IMR-90 (cell line): ENCODE results near the gene NRP1. TPM values are rescaled to one million over a fixed set of nuclear protein-coding genes. Genes with fewer than 3 reads are reported as not detected.

Source experiments
- ATAC-seq: fragments of 200-7000 bp; cut with Tn5 transposase; 2 replicates; pipeline ENCODE4 v1.9.1; 2020; ENCODE audit warnings: low read depth, mild to moderate bottlenecking, moderate library complexity
- BruUV-seq: library from RNA; stranded (reverse); fragments of 400-500 nt; replicated peaks from 2 replicates; lab custom pipeline; 2021; lab: Mats Ljungman, UMichigan
- CTCF ChIA-PET: fragments of 300-600 bp; formaldehyde crosslinking; extraction: SDS; loops from one replicate; lab custom pipeline; 2021; ENCODE audit warnings: antibody characterized with exemption; lab: Yijun Ruan, JAX
- POLR2A ChIA-PET: fragments of 300-600 bp; sonication (Branson Sonifier 250); formaldehyde crosslinking; loops from one replicate; lab custom pipeline; 2022; ENCODE audit warnings: antibody characterized with exemption; ENCODE audit not compliant: unreplicated experiment; lab: Charles Lee
- DNase-seq: peaks from one replicate; pipeline ENCODE4 v3.0.0; 2013
- H2AFZ ChIP-seq: replicated peaks from 2 replicates; pipeline ENCODE3; 2013; ENCODE audit warnings: low read length, mild to moderate bottlenecking; ENCODE audit not compliant: poor library complexity
- H2AK5ac ChIP-seq: 2 replicates; pipeline ENCODE4 v1.6.1; 2013; ENCODE audit warnings: low read depth, low read length, inconsistent platforms
- H2AK9ac ChIP-seq: replicated peaks from 2 replicates; pipeline ENCODE3; 2013; ENCODE audit warnings: mild to moderate bottlenecking, low read depth, low read length, moderate library complexity; ENCODE audit not compliant: poor library complexity
- H2BK120ac ChIP-seq: 2 replicates; pipeline ENCODE4 v1.6.1; 2013; ENCODE audit warnings: low read depth, low read length, inconsistent platforms
- H2BK15ac ChIP-seq: 3 replicates; pipeline ENCODE4 v1.6.1; 2013; ENCODE audit warnings: low read depth, low read length, inconsistent platforms
- H2BK20ac ChIP-seq: 2 replicates; pipeline ENCODE4 v1.6.1; 2013; ENCODE audit warnings: low read depth, mild to moderate bottlenecking, inconsistent platforms, low read length, moderate library complexity
- H2BK5ac ChIP-seq: 2 replicates; pipeline ENCODE4 v1.6.1; 2013; ENCODE audit warnings: mild to moderate bottlenecking, low read depth, low read length, inconsistent platforms; ENCODE audit not compliant: poor library complexity, severe bottlenecking
- H3K14ac ChIP-seq: replicated peaks from 2 replicates; pipeline ENCODE4 v1.6.1; 2013; ENCODE audit warnings: low read depth, low read length, inconsistent platforms
- H3K18ac ChIP-seq: 2 replicates; pipeline ENCODE4 v1.6.1; 2013; ENCODE audit warnings: low read depth, low read length, control low read depth
- H3K23ac ChIP-seq: 2 replicates; pipeline ENCODE4 v1.6.1; 2013; ENCODE audit warnings: low read depth, low read length, inconsistent platforms
- H3K27ac ChIP-seq: 2 replicates; pipeline ENCODE4 v1.5.1; 2013; ENCODE audit warnings: mild to moderate bottlenecking, control low read depth, low read length; ENCODE audit not compliant: insufficient read depth
- H3K27me3 ChIP-seq: 2 replicates; pipeline ENCODE4 v1.6.1; 2013; ENCODE audit warnings: low read length; ENCODE audit not compliant: control insufficient read depth, insufficient read depth
- H3K36me3 ChIP-seq: 2 replicates; pipeline ENCODE4 v1.6.1; 2013; ENCODE audit warnings: low read length, mixed read lengths; ENCODE audit not compliant: control insufficient read depth, insufficient read depth
- H3K4ac ChIP-seq: 2 replicates; pipeline ENCODE4 v1.6.1; 2013; ENCODE audit warnings: low read depth, low read length, inconsistent platforms
- H3K4me1 ChIP-seq: 2 replicates; pipeline ENCODE4 v1.6.1; 2013; ENCODE audit warnings: low read length, mixed read lengths; ENCODE audit not compliant: control insufficient read depth, insufficient read depth
- H3K4me2 ChIP-seq: 2 replicates; pipeline ENCODE4 v1.6.1; 2013; ENCODE audit warnings: low read depth, mild to moderate bottlenecking, control low read depth, low read length, moderate library complexity
- H3K4me3 ChIP-seq: 2 replicates; pipeline ENCODE4 v1.5.1; 2013; ENCODE audit warnings: low read depth, mild to moderate bottlenecking, control low read depth, low read length, moderate library complexity; ENCODE audit not compliant: insufficient read depth
- H3K56ac ChIP-seq: 2 replicates; pipeline ENCODE4 v1.6.1; 2013; ENCODE audit warnings: low read length, inconsistent platforms; ENCODE audit not compliant: insufficient read depth; ENCODE audit errors: extremely low read depth
- H3K79me1 ChIP-seq, 2 experiments: 2 replicates each; pipeline ENCODE4 v1.6.1; 2013; ENCODE audit warnings: low read length in 2 of 2, inconsistent platforms in 1 of 2, low read depth in 1 of 2
- H3K9ac ChIP-seq: 2 replicates; pipeline ENCODE4 v1.6.1; 2013; ENCODE audit warnings: low read depth, low read length, control low read depth
- H3K9me1 ChIP-seq: 2 replicates; pipeline ENCODE4 v1.6.1; 2013; ENCODE audit warnings: low read length, inconsistent platforms; ENCODE audit not compliant: insufficient read depth
- H3K9me3 ChIP-seq: 2 replicates; pipeline ENCODE4 v1.6.1; 2013; ENCODE audit warnings: low read length; ENCODE audit not compliant: control insufficient read depth, insufficient read depth
- H4K20me1 ChIP-seq: 2 replicates; pipeline ENCODE4 v1.6.1; 2013; ENCODE audit warnings: low read length, inconsistent platforms; ENCODE audit not compliant: insufficient read depth
- H4K5ac ChIP-seq: 2 replicates; pipeline ENCODE4 v1.6.1; 2013; ENCODE audit warnings: mild to moderate bottlenecking, low read depth, low read length, control low read depth
- H4K8ac ChIP-seq, 2 experiments: 2 replicates each; pipeline ENCODE4 v1.6.1; 2013; ENCODE audit warnings: low read depth in 2 of 2, low read length in 2 of 2, control low read depth in 1 of 2, inconsistent platforms in 1 of 2
- H4K91ac ChIP-seq: 2 replicates; pipeline ENCODE4 v1.6.1; 2013; ENCODE audit warnings: low read depth, low read length, inconsistent platforms; ENCODE audit not compliant: insufficient read depth
- CHD1 ChIP-seq: IDR thresholded peaks from 2 replicates; pipeline ENCODE4 v1.6.1; 2012; ENCODE audit warnings: low read depth, low read length, improper control_type of control experiment
- FOS ChIP-seq: fragments of 150-350 bp; IDR thresholded peaks from 2 replicates; pipeline ENCODE4 v1.6.1; 2016; ENCODE audit warnings: low read depth, low read length
- MXI1 ChIP-seq: IDR thresholded peaks from 2 replicates; pipeline ENCODE4 v1.6.1; 2012; ENCODE audit warnings: low read depth, mild to moderate bottlenecking, low read length, moderate library complexity, borderline replicate concordance
- WGBS, 2 experiments: methylation state at CpG; one replicate each; pipeline versions ENCODE4 v1.1.5 to v1.1.7; 2013; ENCODE audit warnings: missing lambda C conversion rate in 2 of 2; ENCODE audit not compliant: insufficient read length in 1 of 2; ENCODE audit errors: extremely low coverage in 2 of 2; 5-methylcytosine and 5-hydroxymethylcytosine counted together
- dilution Hi-C: fragments of 300-500 bp; cut with HindIII; formaldehyde crosslinking; loops from one replicate; pipeline ENCODE4 v1.14.3; 2018; ENCODE audit warnings: low sequenced_read_pairs; ENCODE audit not compliant: unreplicated experiment
- in situ Hi-C: fragments of 300-500 bp; cut with MboI; formaldehyde crosslinking; loops from 3 replicates; pipeline ENCODE4 v1.14.3; 2019; ENCODE audit warnings: low sequenced_read_pairs, inconsistent platforms, mixed read lengths
- intact Hi-C: fragments of 100-400 bp; cut with micrococcal nuclease; formaldehyde crosslinking; loops from 2 replicates; pipeline ENCODE4 v1.10.0; 2022
- polyA plus RNA-seq, 3 experiments: library from polyadenylated mRNA; depleted of rRNA; stranded (reverse); fragments of >200 nt; gene quantifications; 2 replicates each; pipeline ENCODE4 v1.2.3, GENCODE V29; 2012; ENCODE audit warnings: low replicate concordance in 1 of 3
- total RNA-seq: library from RNA; depleted of rRNA; stranded (reverse); fragments of >200 nt; gene quantifications from 2 replicates; pipeline ENCODE4 v1.2.3, GENCODE V29; 2012

Gene NRP1
- total and polyA plus RNA-seq, 2 of the 4 experiments (the other 2 are of a cell fraction): 108 to 227 TPM

DNA sequence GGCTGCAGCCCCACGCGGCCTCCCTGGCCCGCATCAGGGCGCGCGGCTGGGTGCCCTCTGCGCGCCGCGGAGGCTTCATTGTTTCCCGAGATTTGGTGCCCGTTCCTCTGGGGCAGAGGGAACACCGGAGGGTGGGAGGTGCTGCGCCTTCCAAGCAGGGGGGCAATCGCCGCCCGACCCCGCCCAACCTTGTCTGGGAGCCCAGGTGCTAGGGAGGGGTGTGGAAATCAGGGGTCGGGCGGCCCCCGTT is 1.0 kb upstream of the NRP1 start:
- H2AFZ ChIP-seq: peak overlapping the region; percentile 91
- in situ Hi-C loops: loop anchor here (25.0 kb wide), 2 partner anchors 577 to 777 kb away; no protein-coding TSS in a partner anchor
- H4K5ac ChIP-seq: 0 out of 2 replicates have a peak overlapping the region, but pooled peaks have one; percentile 19
- peak overlapping the region; percentile 15 to 76; a peak in 2 of 4 replicates for H4K8ac ChIP-seq
- no peak overlapping the region for H2AK5ac ChIP-seq
- H4K91ac ChIP-seq: peak overlapping the region; percentile 25; the same call in 1 of the 2 replicates
- no peak for DNase-seq
- H3K4me1 ChIP-seq: peaks cover 7% of the 10 kb centered on the region
- H3K4me3 ChIP-seq: peak overlapping the region; percentile 85
- 0 out of 2 replicates have a peak overlapping the region, but pooled peaks have one; percentile 32 for H3K14ac ChIP-seq
- no peak overlapping the region; the same call in 1 of the 2 replicates for H3K18ac ChIP-seq
- H4K20me1 ChIP-seq: no peaks in the 10 kb centered on the region
- peak overlapping the region; percentile 67 for H2BK120ac ChIP-seq
- H2BK20ac ChIP-seq: no peak overlapping the region
- peak overlapping the region; percentile 91 for H3K27ac ChIP-seq
- H3K4me2 ChIP-seq: peak overlapping the region; percentile 96
- H3K27me3 ChIP-seq: no peaks in the 10 kb centered on the region
- ChIA-PET CTCF (interaction anchor here (1.6 kb wide), 1 partner anchor 142 kb away, joined by 5 read pairs; no protein-coding TSS in a partner anchor), POLR2A (interaction anchor here (0.6 kb wide), 1 partner anchor 438 kb away, joined by 3 read pairs; no protein-coding TSS in a partner anchor)
- H2AK9ac ChIP-seq: peak overlapping the region; percentile 92
- H2BK15ac ChIP-seq: no peak overlapping the region
- H2BK5ac ChIP-seq: peak overlapping the region; percentile 86
- WGBS, 2 experiments: no CpG with 5 or more reads among the region's 21 CpGs
- dilution Hi-C loops: no loop called here
- H3K36me3 ChIP-seq: no peaks in the 10 kb centered on the region
- TF ChIP-seq CHD1 (no peak), FOS (no peak), MXI1 (peak; percentile 15; the same call in 1 of the 2 replicates)
- no TSS peak for BruUV-seq
- H3K4ac ChIP-seq: peak overlapping the region; percentile 84; the same call in 1 of the 2 replicates
- intact Hi-C loops: loop anchor here (5.0 to 10.0 kb wide), 7 partner anchors 192 to 1049 kb away; no protein-coding TSS in a partner anchor
- H3K9ac ChIP-seq: peak overlapping the region; percentile 70
- peaks cover 0 to 22% of the 10 kb centered on the region in 2 experiments; a peak in 3 of 4 replicates for H3K79me1 ChIP-seq
- H3K56ac ChIP-seq: no peak overlapping the region
- 0 out of 2 replicates have a peak overlapping the region, but pooled peaks have one; percentile 37 for H3K23ac ChIP-seq
- H3K9me1 ChIP-seq: peaks cover 3% of the 10 kb centered on the region; the same call in 1 of the 2 replicates
- no peaks in the 10 kb centered on the region for H3K9me3 ChIP-seq
- ATAC-seq: no peak
